Lower leg skin (tissue), 3 donors: Measurements from ENCODE around the gene NAALADL2.
"Not testable (repeated sequence)": the region's sequence is repeated elsewhere in the genome, so short reads cannot be mapped to it uniquely, and the experiment has no call there.

Experiments used
- POLR2A ChIP-seq, 2 donors: fragments of 450-650 bp; IDR thresholded peaks; one replicate each; pipeline ENCODE4 v1.6.1; 2016 to 2017; ENCODE audit warnings: antibody characterized with exemption in 2 of 2, mild to moderate bottlenecking in 1 of 2, moderate library complexity in 1 of 2
- TF ChIP-seq, protein P1 (sequence below), 3 donors: fragments of 450-650 bp; IDR thresholded peaks; one replicate each; pipeline ENCODE4 v1.5.1; 2016; ENCODE audit warnings: antibody characterized with exemption in 3 of 3, mild to moderate bottlenecking in 3 of 3, moderate library complexity in 2 of 3

DNA sequence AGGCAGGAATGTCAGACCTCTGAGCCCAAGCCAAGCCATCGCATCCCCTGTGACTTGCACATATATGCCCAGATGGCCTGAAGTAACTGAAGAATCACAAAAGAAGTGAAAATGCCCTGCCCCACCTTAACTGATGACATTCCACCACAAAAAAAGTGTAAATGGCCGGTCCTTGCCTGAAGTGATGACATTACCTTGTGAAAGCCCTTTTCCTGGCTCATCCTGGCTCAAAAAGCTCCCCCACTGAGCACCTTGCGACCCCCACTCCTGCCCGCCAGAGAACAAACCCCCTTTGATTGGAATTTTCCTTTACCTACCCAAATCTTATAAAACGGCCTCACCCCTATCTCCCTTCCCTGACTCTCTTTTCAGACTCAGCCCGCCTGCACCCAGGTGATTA is 976.6 kb downstream of the NAALADL2 start:
- TF ChIP-seq, protein P1, sequence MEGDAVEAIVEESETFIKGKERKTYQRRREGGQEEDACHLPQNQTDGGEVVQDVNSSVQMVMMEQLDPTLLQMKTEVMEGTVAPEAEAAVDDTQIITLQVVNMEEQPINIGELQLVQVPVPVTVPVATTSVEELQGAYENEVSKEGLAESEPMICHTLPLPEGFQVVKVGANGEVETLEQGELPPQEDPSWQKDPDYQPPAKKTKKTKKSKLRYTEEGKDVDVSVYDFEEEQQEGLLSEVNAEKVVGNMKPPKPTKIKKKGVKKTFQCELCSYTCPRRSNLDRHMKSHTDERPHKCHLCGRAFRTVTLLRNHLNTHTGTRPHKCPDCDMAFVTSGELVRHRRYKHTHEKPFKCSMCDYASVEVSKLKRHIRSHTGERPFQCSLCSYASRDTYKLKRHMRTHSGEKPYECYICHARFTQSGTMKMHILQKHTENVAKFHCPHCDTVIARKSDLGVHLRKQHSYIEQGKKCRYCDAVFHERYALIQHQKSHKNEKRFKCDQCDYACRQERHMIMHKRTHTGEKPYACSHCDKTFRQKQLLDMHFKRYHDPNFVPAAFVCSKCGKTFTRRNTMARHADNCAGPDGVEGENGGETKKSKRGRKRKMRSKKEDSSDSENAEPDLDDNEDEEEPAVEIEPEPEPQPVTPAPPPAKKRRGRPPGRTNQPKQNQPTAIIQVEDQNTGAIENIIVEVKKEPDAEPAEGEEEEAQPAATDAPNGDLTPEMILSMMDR (IDR thresholded peaks at IDR 0.05) = not testable (repeated sequence)
- not testable (repeated sequence) for TF ChIP-seq POLR2A (IDR thresholded peaks at IDR 0.05)
